Activated CD4-positive, CD25-positive, alpha-beta regulatory T cell treated with anti-CD3 and anti-CD28 coated beads, Interleukin-2, amount 50 U/mL, for 72 hours (primary cell): ENCODE measurements around the gene TGM6.
"Not testable (repeated sequence)": the region's sequence is repeated elsewhere in the genome, so short reads cannot be mapped to it uniquely, and the experiment has no call there.

Experiments
- DNase-seq: peaks from one replicate; pipeline ENCODE4 v3.0.0; 2021

TGM6 gene

DNA sequence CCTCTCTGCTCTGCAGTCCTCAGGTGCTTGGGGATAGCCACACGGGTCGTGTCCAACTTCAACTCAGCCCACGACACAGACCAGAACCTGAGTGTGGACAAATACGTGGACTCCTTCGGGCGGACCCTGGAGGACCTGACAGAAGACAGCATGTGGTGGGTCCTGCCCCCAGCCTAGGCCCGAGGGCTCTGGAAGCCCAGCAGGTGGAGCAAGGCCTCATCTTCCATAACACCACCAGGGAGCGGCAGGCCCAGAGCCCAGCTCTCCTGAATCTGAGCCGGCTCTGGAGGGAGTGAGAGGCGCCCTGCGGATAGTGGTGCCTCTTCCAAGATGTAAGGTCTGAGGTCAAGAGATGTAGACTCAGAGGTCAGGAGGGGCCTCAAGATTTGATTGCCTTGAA, 19.6 kb downstream of the TGM6 start:
- no peak for DNase-seq

DNA sequence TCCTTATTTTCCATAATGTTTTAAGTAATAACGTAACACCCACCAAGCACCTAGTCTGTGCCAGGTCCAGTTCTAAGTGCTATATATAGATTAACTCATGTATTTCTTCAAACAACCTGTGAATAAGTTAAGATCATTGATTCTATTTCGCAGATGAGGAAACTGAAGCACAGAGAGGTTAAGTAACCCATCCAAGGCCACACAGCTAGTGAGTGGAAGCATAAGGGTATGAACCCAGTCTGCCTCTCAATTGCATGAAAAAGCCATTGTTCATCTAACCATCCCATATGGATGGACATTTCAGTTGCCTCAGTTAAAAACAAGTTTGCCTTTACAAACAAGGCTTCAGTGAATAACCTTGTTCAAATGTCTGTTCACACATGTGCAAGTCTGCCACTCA, 20.8 kb downstream of the TGM6 start:
- no peak for DNase-seq

DNA sequence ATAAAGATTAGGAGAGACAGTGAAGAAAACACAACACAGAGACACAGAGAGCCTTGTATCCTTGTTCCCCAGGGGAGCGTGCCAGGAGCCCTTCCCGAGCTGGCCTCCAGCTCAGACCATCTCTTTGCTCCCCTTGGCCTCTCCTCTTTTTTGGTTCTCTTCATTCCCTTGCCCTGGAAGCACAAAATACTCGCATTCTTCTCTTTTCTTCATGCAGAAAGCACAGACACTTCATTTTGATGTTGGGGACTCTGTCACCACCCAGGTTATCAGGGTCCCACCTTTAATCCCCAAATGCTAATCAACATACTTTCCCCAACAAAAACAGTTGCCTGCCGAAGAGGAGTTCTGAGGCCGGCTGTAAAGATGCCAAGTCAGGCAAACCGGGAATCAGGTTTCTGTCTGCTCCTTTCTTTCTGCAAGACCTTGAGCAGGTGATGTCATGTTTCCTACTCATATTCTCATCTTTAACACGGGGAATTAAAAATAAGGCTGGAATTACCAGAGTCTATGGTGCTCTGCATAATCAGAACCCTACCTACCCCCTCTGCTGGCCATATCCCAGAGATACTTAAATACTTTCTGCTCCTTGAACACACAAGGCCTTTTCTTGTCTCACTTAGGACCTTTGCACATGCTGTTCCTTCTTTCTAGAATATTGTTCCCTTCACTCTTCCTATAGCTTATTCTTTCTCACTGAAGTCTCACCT, 21.7 kb downstream of the TGM6 start:
- DNase-seq: no peak

DNA sequence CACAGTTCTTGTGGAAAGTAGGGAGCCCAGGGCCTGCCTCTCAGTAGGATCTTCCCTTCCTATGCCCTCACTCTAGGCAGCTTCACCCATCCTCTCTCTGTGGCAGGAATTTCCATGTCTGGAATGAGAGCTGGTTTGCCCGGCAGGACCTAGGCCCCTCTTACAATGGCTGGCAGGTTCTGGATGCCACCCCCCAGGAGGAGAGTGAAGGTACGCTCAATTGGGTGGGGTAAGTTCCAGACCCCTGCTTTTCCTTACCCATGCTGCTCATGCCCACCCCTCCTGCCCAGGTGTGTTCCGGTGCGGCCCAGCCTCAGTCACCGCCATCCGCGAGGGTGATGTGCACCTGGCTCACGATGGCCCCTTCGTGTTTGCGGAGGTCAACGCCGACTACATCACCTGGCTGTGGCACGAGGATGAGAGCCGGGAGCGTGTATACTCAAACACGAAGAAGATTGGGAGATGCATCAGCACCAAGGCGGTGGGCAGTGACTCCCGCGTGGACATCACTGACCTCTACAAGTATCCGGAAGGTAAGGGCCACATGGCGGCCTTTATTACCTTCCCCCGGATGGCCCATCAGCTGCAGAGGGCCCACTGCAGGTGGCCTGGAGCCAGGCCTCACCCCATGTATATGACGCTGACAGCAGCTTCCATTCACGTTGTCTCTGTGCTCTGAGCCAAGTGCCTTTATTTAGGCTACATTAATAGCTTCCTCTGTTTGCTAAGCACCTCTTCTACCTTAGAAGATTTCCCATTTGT, 22.8 kb downstream of the TGM6 start:
- DNase-seq: no peak

DNA sequence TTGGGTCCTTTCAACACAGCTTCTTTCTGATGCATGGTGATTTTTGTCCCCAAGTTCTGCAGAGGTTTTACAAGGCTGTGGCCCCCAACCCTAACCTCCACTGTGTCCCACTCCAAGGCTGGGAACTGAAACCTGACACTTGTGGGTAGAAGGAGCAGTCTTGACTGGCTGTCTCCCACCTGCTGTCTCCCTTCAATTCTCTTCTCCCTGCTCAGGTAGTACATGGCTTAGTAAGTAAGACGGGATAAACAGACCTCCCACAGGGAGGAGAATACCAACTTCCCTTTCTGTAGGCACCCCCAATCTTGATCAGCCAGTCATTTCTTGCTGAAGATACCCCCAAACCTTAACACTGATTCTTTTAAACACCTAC, 25.0 kb downstream of the TGM6 start:
- DNase-seq: no peak

DNA sequence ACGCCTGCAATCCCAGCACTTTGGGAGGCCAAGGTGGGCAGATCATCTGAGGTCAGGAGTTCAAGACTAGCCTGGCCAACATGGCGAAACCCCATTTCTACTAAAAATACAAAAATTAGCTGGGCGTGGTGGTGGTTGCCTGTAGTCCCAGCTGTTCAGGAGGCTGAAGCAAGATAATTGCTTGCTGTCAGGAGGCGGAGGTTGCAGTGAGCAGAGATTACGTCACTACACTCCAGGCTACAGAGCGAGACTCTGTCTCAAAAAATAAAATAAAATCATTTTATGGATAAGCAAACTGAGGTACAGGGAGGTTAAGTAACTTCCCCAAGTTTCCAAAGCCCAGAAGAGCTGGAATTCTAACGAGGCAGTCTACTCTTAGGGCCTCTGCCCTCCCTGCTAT, 26.7 kb downstream of the TGM6 start:
- not testable (repeated sequence) for DNase-seq

DNA sequence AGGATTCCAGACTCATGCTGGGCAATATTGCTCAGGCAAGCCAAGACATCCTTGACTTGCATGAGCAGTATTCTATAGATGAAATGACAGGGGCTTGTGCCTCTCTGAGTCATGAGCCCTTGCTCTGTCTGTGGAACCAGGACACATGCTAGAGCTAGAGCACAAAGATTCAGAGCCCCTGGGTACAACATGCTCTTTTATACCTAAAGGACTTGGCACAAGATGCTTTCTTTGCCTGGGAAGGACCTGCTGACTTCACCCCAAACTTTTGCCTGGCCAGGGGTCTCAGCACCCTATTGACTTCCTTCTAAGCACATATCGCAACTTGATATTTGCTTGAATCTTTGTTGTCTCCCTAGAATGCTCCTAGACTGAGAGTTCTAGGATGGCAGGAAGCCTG, 27.4 kb downstream of the TGM6 start:
- DNase-seq: no peak

DNA sequence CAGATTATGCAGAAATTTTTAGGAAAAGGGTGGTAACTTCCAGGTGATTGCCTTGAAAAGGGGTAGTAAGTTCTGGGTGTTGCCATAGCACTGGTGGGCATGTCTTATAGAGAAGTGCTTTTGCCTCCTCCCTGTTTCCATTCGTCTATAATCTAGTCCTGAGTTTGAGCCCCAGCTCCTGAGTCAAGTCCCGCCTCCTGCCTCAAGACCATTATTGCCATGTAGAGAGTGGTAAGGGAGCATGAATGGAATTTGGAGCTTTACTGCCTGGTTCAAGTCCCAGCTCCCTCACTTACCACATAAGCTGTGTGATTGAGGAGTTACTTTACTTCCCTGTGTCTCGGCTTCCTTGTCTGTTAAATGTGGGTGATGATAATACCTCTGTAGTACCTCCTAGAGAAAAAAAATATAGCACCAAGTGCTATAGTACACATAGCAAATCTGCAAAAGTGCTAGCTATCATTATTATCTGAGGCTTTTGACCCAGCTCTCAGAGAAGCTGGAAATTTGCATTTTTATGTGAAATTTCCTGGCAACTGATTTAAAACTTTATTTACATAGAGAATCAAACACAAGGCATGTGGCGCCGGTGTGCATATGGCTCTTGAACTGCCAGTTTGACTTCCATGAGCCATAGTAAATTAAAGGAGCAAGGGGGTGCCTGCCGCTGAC, 36.0 kb downstream of the TGM6 start:
- DNase-seq: no peak

DNA sequence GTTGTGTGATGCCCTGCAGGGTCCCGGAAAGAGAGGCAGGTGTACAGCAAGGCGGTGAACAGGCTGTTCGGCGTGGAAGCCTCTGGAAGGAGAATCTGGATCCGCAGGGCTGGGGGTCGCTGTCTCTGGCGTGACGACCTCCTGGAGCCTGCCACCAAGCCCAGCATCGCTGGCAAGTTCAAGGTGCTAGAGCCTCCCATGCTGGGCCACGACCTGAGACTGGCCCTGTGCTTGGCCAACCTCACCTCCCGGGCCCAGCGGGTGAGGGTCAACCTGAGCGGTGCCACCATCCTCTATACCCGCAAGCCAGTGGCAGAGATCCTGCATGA, 36.5 kb downstream of the TGM6 start:
- no peak for DNase-seq

DNA sequence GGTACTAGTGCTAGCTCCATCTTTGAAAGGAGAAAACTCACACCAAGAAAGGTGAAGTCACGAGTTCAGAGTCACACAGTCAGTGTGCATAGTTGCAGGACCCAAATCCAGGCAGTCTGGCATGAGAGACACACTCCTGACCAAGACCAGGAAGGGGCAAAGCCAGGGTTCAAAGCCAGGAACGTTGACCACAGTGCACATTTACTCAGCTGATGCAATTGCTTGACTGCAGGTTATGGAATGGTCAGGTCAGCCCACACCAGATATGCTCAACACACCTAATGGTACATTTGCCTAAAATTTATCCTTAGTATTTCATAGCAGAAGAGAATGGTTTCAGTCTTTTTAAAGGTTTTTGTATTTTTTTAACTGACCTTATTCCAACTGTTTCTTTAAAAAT, 37.7 kb downstream of the TGM6 start:
- no peak for DNase-seq

DNA sequence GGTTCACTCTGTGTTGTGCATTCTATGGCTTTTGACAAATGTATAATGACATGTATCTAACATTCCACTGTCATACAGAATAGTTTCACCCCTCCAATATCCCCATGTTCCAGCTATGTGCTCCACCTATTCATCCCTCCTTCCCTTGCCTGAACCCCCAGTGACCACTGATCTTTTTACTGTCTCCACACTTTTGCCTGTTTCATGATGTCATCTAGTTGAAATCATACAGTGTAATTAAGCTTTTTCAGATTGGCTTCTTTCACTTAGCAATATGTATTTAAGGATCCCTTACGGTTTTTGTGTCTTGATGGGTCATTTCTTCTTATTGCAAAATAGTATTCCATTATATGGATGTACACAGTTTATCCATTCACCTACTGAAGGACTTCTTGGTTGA, 39.8 kb downstream of the TGM6 start:
- DNase-seq: no peak

DNA sequence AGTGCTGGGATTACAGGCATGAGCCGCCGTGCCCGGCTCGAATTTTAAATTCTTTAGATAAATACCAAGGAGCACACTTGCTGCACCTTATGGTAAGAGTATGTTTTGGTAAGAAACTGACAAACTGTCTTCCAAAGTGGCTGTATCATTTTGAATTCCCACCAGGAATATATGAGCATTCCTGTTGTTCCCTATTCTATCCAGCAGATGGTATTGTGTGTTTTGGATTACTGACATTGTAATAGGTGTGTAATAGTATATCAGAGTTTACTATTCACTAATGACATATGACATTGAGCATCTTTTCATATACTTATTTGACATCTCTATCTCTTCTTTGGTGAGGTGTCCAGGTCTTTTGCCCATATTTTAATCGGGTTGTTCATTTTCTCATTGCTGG, 40.5 kb downstream of the TGM6 start:
- no peak for DNase-seq

DNA sequence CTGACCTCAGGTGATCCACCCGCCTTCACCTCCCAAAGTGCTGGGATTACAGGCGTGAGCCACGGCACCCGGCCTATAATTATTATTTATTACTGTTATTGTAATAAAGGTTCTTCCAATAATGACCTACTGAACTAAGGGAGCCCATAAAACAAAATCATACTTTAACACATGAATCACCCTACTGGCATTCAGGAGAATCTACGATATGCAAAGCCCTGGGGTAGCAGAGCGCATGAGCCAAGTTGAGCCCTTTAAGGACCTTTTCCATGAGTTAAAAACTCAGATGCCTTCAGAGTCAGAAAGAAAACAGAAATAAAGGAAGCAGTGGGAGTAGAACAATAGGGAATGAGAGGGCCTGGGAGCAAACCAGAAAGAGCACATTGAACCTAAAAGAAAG, 48.4 kb downstream of the TGM6 start:
- no peak for DNase-seq

DNA sequence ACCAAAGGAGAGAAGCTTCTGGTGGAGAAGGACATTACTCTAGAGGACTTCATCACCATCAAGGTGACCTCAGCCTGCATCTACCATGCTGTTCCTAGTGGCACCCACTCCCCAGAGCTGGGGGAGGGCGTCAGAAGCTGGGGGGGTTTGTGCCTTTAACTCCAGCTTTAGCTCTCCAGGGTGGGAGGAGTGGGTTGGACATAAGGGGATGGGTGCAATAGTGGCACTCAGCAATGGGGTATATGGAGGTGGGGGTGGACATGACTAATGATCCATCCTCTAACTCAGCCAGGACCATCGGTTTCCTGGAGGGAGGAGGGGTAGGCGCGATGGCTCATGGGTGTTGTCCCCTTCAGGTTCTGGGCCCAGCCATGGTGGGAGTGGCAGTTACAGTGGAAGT, 49.8 kb downstream of the TGM6 start:
- no peak for DNase-seq

DNA sequence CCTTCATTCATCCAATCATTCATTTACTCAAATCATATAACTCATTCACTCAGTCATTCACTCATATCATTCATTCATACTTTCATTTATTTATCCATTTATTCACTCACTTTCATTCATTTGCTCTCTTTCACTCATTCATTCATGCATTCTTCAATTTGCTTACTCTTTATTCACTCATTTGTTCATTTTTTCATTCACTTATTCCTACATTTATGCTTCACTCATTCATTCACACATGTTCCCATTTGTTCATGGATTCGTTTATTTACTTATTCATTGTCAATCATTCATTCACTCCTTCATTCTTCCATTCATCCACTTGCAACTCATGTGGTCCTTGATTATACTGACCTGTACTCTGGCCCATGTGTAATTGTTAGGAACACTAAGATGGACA, 50.5 kb downstream of the TGM6 start:
- no peak for DNase-seq

DNA sequence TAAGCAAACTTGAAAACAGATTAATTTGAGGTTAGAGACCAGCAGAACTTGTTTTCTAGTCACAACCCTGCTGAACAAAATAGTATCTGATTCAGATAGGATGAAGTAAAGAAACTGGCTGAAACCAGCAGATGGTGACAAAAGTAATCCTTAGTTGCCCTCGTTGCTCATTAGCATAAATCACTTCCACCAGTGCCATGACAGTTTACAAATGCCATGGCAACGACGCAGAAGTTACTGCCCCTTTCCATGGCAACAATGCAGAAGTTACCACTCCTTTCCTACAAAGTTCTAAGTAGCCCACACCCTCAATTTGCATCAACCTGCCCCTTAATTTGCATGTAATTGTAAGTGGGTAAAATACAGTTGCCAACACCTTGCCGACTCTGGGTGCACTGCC, 66.1 kb downstream of the TGM6 start:
- DNase-seq: no peak

DNA sequence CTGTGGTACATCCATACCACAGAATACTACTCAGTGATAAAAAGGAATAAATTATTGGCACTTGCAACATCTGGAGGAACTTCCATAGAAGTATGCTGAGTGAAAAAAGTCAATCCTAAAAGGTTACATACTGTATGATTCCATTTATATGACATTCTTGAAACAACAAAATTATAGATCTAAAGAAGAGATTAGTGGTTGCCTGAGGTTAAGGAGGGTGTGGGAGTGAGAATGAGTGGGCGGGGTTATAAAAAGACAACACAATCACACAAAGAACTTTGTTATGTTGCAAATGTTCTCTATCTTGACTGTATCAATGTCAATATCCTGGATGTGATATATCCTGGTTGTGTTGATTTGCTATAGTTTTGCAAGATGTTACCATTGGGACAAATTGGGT, 68.7 kb downstream of the TGM6 start:
- DNase-seq: no peak

DNA sequence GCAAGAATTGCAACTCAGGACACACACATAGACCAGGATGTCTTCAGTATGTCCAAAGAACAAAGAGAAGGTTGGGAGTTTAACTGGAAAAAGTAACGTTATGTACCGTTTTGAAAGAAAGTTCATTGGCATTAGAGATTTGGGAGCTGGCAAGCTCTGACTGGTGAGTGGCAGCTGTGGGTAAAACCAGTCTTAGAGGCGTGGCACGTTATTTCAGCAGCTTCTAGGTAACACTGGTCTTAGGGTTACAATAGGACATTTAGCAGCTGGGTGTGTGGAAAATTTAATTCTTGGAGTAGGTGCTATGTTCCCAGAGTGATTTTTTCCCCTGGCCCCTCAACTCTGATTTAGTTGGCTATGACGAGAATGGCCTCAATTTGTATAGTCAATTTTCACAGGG, 70.7 kb downstream of the TGM6 start:
- DNase-seq: no peak

DNA sequence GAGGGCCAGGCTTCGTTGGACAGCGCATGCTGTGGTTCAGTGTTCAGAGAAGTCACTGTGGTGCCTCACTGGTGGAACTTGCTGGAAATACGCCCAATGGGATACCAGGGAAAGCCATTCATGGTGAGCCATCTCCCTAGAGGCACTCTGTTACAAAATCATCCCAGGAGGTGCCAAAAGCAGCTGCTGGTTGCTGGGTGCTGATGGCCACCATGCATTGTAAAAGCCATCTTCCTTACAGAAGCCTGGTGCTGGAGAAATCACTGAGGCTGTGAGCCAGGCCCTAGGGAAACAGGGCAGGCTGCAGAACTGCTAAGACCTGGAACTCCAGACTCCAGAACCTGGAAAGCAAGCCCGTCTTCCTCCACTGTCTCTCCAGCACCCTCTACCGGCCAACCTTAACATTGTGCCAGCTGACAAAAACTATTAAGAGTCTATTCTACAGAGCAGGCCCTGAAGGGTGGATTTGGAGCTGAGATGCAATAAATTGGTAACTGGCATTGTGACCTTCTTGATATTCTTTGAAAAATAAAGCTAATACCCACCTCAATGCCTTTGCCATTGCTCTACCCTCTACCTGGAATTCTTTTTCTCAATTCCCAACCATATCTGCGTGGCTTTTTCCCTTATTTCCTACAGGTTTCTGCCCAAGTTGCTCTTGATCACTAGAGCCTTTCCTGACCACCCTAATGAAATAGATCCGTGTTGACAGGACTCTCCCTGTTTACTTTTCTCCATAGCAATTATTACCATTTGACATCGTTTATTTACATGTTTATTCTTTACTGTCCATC, 71.4 kb downstream of the TGM6 start:
- DNase-seq: peak; percentile 68

DNA sequence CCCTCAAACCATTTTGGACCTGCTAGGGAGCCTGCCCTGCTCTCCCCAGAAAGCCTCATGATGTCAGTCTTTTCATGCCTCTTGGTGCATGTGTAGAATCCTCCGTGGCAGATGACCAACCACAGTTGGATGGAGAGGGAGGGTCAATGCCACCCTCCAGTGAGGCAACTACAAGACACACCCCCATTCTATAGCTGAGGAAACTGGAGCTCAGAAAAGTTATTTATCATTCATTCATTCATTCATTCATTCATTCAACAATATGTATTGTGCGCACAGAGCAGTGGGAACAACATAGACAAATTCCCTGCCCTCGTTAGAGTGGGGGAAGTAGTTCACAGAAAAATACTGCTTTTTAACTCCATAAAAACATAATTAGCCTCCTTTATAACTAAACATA, 73.1 kb downstream of the TGM6 start:
- DNase-seq: no peak

DNA sequence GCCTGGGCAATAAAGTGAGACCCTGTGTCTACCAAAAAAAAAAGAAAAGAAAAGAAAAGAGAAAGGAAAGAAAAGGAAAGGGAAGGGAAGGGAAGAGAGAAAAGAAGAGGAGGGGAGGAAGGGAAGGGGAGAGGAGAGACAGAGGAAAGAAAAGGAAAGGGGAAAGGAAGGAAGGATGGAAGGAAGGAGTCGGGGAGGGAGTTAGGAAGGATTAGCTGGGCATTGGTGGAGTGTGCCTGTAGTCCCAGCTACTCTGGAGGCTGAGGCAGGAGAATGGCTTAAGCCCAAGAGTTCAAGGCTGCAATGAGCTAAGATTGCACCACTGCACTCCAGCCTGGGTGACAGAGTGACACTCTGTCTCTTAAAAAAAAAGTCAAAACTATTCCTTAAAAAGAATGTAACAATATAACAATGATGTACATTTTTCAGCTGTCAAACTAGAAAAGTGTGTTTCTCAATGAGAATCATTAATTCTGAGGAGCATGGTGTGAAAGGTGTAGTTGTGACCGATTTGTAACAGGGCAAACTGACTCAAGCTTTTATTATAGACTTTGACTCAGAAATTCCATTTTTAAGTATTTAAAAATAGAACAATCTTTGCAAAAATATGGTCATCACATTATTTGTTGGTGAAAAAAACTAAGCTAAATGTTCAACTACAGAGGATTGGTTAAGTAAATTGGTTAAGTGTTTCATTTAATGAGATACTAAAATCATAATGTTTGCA, 75.2 kb downstream of the TGM6 start:
- DNase-seq: no peak

DNA sequence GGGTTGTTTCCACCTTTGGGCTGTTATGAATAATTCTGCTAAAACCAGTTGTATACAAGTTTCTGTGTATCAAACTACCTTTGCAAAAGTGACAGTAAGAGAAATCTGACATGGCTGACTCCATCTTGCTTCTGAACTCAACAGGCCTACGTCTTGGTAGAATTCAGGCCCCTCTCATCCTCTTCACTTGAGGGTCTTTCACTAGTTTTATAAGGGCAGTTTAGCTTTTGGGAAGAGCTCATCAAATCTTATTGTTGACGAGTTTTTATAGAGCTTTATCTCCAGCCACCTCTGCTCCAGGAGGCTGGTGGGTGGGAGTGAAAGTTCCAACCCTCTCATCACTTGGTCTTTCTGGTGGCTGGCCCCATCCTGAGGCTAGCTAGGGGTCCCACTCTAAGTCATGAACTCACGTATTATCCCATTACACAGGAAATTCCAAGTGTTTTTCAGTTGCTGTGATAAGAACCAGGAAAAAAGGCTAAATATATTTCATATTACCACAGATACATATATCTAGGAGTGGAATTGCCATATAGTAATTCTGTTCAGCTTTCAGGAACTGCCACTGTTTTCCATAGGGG, 78.3 kb downstream of the TGM6 start:
- no peak for DNase-seq
